Mononuclear cell (primary cell): Measurements from ENCODE around the gene SSR1. TPM values are rescaled to one million over a fixed set of nuclear protein-coding genes. Genes with fewer than 3 reads are reported as not detected.

Experiments used
- H3K27me3 ChIP-seq: 2 replicates; pipeline ENCODE4 v1.6.0; 2011; ENCODE audit warnings: low read length, control low read depth; ENCODE audit not compliant: insufficient read depth
- H3K4me1 ChIP-seq: 2 replicates; pipeline ENCODE4 v1.5.1; 2011; ENCODE audit warnings: mild to moderate bottlenecking, low read length, control low read depth; ENCODE audit not compliant: insufficient read depth
- H3K4me3 ChIP-seq: 2 replicates; pipeline ENCODE4 v1.5.1; 2011; ENCODE audit warnings: mild to moderate bottlenecking, low read length, moderate library complexity
- H3K9me3 ChIP-seq: 2 replicates; pipeline ENCODE4 v1.5.1; 2011; ENCODE audit warnings: low read depth, mild to moderate bottlenecking, control low read depth, low read length
- total RNA-seq: library from RNA; depleted of rRNA; stranded (reverse); fragments of >200 nt; gene quantifications from one replicate; pipeline ENCODE4 v1.2.3, GENCODE V29; 2012

Gene SSR1
- total RNA-seq, 1 donor = 74.5 TPM

GRCh38 chr6:7261032-7261841 is 51.8 kb downstream of the SSR1 start:
- H3K9me3 ChIP-seq = no peaks in the 10 kb centered on the region
- no peaks in the 10 kb centered on the region for H3K27me3 ChIP-seq
- H3K4me1 ChIP-seq = peaks cover 64% of the 10 kb centered on the region
- H3K4me3 ChIP-seq = peak overlapping the region; percentile 48

GRCh38 chr6:7260291-7261031 is 52.5 kb downstream of the SSR1 start:
- Histone ChIP-seq H3K9me3 (no peaks in the 10 kb centered on the region), H3K4me1 (peaks cover 66% of the 10 kb centered on the region), H3K4me3 (peak overlapping the region; percentile 48), H3K27me3 (no peaks in the 10 kb centered on the region)

DNA sequence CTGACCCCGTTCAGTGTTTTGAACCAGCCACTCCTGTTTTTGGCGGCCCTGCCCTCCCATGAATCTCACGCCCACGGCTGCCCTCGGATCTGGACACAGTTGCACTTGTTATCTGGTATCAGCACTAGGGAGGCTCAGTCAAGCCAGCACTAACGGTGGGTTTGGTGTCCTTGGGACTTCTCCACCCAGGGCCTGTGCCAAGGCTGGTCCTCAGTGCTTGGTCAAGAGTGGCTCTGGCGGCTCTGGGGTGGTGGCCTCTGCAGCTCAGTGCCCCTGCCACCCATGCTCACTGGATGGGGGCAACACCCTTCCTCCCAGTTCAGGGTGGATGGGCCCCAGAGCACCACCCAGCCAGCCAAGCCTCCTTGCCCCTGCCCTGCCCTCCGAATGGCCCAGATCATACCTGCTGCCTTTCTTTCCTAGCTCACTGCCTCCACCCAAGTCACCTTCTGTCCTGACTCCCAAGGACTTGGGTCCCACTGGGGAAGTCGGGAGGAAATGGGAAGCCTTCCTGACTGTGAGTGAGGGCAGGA is 54.7 kb downstream of the SSR1 start:
- Histone ChIP-seq H3K27me3 (no peaks in the 10 kb centered on the region), H3K4me1 (peaks cover 78% of the 10 kb centered on the region), H3K4me3 (no peak overlapping the region), H3K9me3 (no peaks in the 10 kb centered on the region)

DNA sequence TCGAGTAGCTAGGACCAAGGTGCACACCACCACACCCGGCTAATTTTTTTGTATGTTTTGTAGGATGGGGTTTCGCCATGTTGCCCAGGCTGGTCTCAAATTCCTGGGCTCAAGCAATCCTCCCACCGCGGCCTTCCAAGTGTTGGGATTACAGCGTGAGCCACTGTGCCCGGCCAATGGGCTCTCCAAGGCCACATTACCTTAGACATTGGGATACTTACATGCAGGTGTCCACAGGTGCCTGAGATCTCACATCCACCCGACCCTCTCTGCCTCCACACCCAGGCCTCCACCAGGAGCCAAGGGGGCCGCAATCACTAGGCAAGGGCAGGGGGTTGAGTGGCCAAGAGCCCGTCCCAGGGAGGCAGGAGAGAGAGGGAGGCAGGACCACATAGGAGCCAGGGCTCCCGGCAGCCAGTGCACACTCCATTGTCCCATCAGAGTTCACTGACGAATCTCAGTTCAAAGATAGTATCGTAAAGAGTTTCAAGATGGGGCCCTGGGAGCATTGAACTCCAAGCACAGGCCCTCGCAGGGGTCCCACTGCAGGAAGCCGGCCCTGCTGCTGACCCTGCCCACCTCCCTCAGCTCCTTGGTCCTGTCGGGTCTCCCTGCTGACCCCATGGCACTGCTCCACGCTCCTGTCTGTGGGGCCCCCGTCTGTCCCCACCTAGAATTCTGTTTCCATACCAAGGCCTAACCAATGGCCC is 55.3 kb downstream of the SSR1 start:
- Histone ChIP-seq H3K4me3 (no peak overlapping the region), H3K27me3 (no peaks in the 10 kb centered on the region), H3K4me1 (peaks cover 78% of the 10 kb centered on the region), H3K9me3 (no peaks in the 10 kb centered on the region)

DNA sequence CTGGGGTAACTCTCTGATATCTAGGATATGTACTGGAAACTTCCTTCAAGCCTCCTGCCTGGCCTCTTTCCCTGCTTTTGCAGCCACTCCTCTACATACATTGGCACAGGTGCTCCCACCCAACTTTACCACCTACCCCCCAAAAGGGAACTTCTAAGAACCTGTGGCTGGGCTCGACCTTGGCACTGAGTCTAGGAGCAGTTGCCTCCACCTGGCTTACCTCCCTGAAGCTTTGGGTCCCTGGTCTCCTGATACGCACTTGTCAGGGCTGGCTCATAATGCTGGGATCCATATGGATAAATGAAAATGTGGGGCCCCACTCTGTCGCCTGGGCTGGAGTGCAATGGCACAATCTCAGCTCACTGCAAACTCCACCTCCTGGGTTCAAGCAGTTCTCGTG is 56.2 kb downstream of the SSR1 start:
- H3K4me3 ChIP-seq = no peak overlapping the region
- H3K9me3 ChIP-seq = no peaks in the 10 kb centered on the region
- peaks cover 78% of the 10 kb centered on the region for H3K4me1 ChIP-seq
- H3K27me3 ChIP-seq = no peaks in the 10 kb centered on the region

DNA sequence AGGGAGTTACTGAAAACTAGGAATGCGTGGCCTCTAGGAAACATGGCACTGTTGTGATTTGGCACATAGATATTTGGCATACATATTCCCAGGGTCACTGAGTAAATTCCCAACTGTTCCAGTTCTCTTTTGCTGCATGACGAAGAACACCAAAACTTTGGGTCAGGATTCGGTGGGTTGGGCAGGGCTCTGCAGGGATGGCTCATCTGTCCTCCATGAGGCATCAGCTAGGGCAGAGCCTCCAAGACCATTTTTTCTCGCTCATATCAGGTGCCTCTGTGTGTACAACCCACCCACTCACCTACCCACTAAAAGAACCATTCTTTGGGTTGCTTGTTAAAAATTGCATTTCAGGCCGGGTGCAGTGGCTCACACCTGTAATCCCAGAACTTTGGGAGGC is 57.1 kb downstream of the SSR1 start:
- Histone ChIP-seq H3K27me3 (no peaks in the 10 kb centered on the region), H3K4me1 (peaks cover 77% of the 10 kb centered on the region), H3K9me3 (no peaks in the 10 kb centered on the region), H3K4me3 (no peak overlapping the region)

- peaks cover 72% of the 10 kb centered on the region for H3K4me1 ChIP-seq
- H3K27me3 ChIP-seq = no peaks in the 10 kb centered on the region
- no peak overlapping the region for H3K4me3 ChIP-seq
- no peaks in the 10 kb centered on the region for H3K9me3 ChIP-seq
Observed at GRCh38 chr6:7254980-7255835, 57.8 kb downstream of the SSR1 start.

- no peaks in the 10 kb centered on the region for H3K9me3 ChIP-seq
- no peak overlapping the region for H3K4me3 ChIP-seq
- no peaks in the 10 kb centered on the region for H3K27me3 ChIP-seq
- peaks cover 62% of the 10 kb centered on the region for H3K4me1 ChIP-seq
Observed at GRCh38 chr6:7252390-7252789, 60.6 kb downstream of the SSR1 start.

DNA sequence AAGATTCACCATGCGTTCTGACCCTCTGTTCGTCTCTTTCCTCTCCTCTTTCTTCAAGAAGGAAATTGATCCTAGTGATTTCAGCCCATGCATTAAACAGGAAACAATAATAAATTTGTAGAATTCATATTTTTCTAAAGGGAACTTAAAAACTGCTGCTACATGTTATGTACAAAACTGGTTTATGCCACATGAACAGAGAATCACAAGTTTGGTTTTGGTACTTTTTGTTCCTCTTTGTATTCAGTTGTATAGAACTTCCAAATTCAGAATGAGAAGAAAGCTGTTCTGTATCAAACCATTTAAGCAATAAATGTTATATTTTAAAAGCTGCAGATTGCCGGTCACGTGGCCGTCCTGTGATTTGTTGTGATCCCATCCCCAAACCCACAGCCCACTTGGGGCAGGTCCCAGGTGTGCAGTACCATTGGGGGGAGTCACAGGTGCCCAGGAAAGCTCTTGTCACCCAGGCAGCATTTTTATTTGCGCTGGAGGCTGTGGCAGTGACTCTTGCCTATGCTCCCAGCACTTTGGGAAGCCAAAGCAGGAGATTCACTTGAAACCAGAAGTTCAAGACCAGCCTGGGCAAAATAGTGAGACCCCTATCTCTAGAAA is 61.2 kb downstream of the SSR1 start:
- Histone ChIP-seq H3K27me3 (no peaks in the 10 kb centered on the region), H3K4me1 (peaks cover 58% of the 10 kb centered on the region), H3K4me3 (no peak overlapping the region), H3K9me3 (no peaks in the 10 kb centered on the region)

GRCh38 chr6:7250812-7251211 is 62.2 kb downstream of the SSR1 start:
- peaks cover 49% of the 10 kb centered on the region for H3K4me1 ChIP-seq
- H3K27me3 ChIP-seq = no peaks in the 10 kb centered on the region
- no peaks in the 10 kb centered on the region for H3K9me3 ChIP-seq
- H3K4me3 ChIP-seq = no peak overlapping the region

DNA sequence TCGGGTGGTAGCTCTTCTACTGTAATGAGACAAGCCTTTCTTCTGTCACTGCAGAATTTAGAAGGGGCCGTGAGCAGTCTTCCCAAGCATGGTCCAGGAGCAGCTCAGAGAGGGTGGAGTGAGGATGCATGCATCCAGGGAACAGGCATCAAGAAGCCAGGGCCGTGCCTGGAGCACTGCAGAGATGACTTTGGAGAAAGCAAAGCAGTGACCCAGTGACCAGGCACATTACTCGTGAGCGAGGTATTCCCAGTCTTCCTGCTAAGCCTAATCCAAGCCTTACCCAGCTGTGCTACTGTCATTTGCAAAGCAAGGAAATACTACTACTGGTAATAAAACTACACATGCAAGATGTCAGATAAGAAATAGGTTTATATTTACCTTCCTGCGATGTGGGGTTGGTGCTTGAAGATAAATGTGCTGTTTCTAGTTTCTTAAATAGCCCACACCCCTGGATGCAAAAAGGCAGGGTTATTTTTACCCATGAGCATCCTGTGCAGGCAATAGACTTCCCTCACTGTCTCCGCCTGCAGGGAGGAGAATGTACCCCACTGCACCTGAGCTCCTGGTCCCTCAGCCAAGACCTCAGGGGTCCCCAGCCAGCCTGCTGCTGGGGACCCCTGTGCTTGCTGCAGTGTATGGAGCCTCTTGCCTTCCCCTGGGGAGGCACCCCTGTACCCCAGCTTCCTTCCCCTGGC is 62.9 kb downstream of the SSR1 start:
- H3K9me3 ChIP-seq = no peaks in the 10 kb centered on the region

GRCh38 chr6:7249391-7249790 is 63.6 kb downstream of the SSR1 start:
- Histone ChIP-seq H3K27me3 (no peaks in the 10 kb centered on the region), H3K4me1 (peaks cover 35% of the 10 kb centered on the region), H3K4me3 (no peak overlapping the region), H3K9me3 (no peaks in the 10 kb centered on the region)

More for the DNA sequence above, 62.9 kb downstream of the SSR1 start:
- H3K4me1 ChIP-seq = peaks cover 42% of the 10 kb centered on the region
- H3K4me3 ChIP-seq = no peak overlapping the region
- no peaks in the 10 kb centered on the region for H3K27me3 ChIP-seq

DNA sequence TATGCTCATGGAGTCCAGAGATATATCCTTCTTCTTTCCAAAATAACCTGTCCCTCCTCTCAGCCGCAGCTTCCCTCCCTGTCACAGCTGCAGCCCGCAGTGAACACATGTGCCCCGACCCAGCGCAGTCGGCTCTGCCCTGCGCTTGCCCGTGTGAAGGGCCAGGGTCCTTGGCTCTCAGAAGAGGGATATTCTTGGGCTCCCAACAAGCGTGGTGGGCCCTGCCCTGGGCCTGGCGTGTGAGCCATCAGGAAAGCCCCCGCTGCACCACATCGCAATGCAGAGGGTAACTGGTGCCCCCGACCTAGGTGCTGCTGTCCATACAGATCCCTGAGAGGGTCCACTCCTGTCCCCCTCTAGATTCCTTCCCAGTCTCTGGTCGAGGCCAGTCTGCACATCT is 65.2 kb downstream of the SSR1 start:
- H3K9me3 ChIP-seq = no peaks in the 10 kb centered on the region
- peaks cover 35% of the 10 kb centered on the region for H3K4me1 ChIP-seq
- no peaks in the 10 kb centered on the region for H3K27me3 ChIP-seq
- H3K4me3 ChIP-seq = no peak overlapping the region

GRCh38 chr6:7247179-7247456 is 65.9 kb downstream of the SSR1 start:
- Histone ChIP-seq H3K27me3 (no peaks in the 10 kb centered on the region), H3K4me1 (peaks cover 35% of the 10 kb centered on the region), H3K9me3 (no peaks in the 10 kb centered on the region), H3K4me3 (no peak overlapping the region)
